ENCODE measurements around the gene EIF5AL1. TPM values are rescaled to one million over a fixed set of nuclear protein-coding genes. Genes with fewer than 3 reads are reported as not detected.
"Not testable (repeated sequence)": the region's sequence is repeated elsewhere in the genome, so short reads cannot be mapped to it uniquely, and the experiment has no call there.

The EIF5AL1 gene
- total and polyA plus RNA-seq, 11 donors = 0.06 to 0.97 (median 0.38) TPM; not detected in 1

DNA sequence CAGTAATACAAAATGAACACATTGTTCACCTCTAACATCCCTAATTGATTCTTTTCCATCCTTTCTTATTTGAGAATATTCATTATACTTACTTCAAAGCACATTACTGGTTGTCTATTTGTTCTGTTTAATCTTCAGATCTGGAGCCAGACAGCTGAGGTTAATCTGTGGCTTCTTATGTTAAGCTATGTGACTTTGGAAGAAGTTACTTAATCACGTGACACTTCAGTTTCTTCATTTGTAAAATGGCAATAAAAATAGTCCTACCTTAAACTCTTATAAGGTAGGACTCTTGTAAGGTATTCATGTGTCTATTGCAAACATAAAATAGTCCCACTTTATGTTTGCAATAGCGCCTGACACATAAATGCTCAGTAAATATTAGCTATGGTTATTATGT lies 34.8 kb downstream of the EIF5AL1 start:
- H3K4me3 ChIP-seq; intact Hi-C loops (cut with DNase I); H3K9me3 ChIP-seq; H3K27me3 ChIP-seq; H3K27ac ChIP-seq; H3K4me1 ChIP-seq; H3K36me3 ChIP-seq; ATAC-seq; DNase-seq: not testable (repeated sequence)
- WGBS, 4 donors = 40 to 93% (median 89%) methylated on average over 2 of the region's 2 CpGs

DNA sequence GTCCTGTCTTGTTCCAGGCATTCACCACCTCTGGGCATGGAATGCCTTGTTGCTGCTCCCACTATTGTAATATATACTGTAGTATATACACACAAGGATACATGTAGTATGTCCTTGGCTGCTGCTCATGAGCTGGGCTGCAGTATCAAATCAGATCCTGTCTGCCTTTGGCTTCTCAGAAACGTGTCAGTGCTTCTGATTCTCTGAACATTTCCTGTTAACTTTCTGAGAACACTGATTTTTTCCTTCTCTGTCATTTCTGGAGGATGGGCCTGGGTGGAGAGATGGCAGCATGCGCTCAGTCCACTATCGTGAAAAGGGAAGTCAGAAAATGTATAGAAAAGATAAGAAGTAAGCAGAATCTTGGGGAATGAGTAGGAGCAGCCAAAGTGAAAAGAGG lies 35.6 kb downstream of the EIF5AL1 start:
- H3K4me3 ChIP-seq = no peak overlapping the region
- ATAC-seq (no peak), DNase-seq (no peak)
- H3K4me1 ChIP-seq = no peaks in the 10 kb centered on the region
- WGBS, 4 donors = 40 to 61% (median 47%) methylated on average over 3 of the region's 3 CpGs
- TF ChIP-seq, protein P1, sequence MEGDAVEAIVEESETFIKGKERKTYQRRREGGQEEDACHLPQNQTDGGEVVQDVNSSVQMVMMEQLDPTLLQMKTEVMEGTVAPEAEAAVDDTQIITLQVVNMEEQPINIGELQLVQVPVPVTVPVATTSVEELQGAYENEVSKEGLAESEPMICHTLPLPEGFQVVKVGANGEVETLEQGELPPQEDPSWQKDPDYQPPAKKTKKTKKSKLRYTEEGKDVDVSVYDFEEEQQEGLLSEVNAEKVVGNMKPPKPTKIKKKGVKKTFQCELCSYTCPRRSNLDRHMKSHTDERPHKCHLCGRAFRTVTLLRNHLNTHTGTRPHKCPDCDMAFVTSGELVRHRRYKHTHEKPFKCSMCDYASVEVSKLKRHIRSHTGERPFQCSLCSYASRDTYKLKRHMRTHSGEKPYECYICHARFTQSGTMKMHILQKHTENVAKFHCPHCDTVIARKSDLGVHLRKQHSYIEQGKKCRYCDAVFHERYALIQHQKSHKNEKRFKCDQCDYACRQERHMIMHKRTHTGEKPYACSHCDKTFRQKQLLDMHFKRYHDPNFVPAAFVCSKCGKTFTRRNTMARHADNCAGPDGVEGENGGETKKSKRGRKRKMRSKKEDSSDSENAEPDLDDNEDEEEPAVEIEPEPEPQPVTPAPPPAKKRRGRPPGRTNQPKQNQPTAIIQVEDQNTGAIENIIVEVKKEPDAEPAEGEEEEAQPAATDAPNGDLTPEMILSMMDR (IDR thresholded peaks at IDR 0.05) = no peak
- TF ChIP-seq POLR2A (IDR thresholded peaks at IDR 0.05) = no peak
- no peaks in the 10 kb centered on the region for H3K36me3 ChIP-seq
- intact Hi-C loops (cut with DNase I) = no loop called here
- H3K27ac ChIP-seq = no peak overlapping the region
- no peaks in the 10 kb centered on the region for H3K27me3 ChIP-seq
- no peaks in the 10 kb centered on the region for H3K9me3 ChIP-seq

DNA sequence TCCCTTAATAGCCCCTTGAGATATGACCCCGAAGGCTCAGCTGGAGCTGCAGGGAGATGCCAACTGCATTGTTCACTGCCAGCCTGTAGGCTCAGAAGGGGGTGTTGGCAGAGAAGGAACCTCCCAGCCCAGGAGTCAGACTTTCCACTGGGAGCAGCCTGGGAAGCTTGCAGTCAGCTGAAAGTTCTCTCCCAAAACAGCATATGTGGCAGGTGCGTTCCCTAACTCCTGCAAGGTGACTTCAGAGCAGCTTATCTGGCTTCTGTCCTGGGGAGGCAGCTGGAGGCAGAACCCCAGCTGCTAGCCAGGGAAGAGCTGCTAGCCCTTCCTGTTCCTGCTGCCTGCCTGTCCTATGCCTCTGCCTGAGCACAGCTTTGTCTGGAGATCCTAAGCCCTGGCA lies 39.8 kb downstream of the EIF5AL1 start:
- 18 to 43% (median 33%) methylated on average over 1 to 2 of the region's 2 CpGs for WGBS, 4 donors
- Histone ChIP-seq H3K27me3 (no peaks in the 10 kb centered on the region), H3K9me3 (no peaks in the 10 kb centered on the region), H3K27ac (no peak overlapping the region), H3K36me3 (no peaks in the 10 kb centered on the region), H3K4me1 (no peaks in the 10 kb centered on the region), H3K4me3 (no peak overlapping the region)
- ATAC-seq = peak; percentile 47 to 92 (median 66)
- no peak for TF ChIP-seq POLR2A (IDR thresholded peaks at IDR 0.05)
- TF ChIP-seq, protein P1 (IDR thresholded peaks at IDR 0.05) = no peak
- DNase-seq = peak in 1 of 5 donors; percentile 52
- intact Hi-C loops (cut with DNase I) = loop anchor here in 1 of 10 donors (10.0 kb wide), 1 partner anchor 383 kb away; no protein-coding TSS in a partner anchor

DNA sequence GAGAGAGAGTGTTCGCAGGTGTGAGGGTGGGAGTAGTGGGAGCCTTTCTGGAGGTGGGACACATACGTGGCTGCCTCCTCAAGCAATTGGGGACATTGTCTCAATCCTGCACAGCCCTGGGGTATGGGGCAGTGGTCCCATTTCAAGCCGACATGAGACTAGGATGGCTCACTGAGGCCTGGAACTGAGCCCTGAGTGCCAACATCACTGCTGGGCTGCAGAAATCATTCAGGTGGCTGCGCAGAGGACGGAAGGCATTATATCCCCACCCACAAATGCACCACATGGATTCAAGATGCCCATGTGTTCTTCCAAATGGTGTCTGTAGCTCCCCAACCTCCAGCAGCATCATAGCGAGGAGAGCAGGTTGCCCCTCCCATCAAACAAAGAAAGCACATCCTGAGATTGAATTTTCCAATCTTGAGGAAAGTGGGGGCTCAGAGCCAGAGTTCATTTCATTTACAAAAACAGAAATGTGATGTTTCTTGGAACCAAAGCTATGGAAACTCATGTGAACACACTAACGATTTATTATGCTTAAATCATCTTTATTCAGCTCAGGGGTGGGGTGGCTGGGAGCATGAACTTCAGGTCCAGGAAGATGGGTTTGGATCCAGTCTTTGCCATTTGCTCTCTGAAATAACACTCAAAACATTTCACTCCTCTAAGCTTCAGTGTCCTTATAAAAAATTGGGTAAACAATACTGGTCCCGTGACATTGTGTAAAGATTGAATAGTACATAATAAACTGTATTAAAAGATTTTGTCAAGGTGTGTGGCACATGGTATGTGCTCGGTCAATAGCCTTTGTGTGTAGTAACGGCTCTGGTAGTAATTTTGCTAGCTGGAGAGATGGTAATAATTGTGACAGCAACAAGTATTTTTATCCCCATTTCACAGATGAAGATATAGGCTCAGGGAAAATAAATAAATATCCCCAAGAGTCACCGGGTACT lies 43.3 kb downstream of the EIF5AL1 start:
- Histone ChIP-seq H3K36me3 (no peaks in the 10 kb centered on the region), H3K27ac (no peak overlapping the region), H3K4me3 (no peak overlapping the region), H3K4me1 (no peaks in the 10 kb centered on the region), H3K9me3 (no peaks in the 10 kb centered on the region), H3K27me3 (no peaks in the 10 kb centered on the region)
- WGBS, 4 donors = 84 to 89% (median 86%) methylated on average over 11 of the region's 11 CpGs
- ATAC-seq = no peak
- TF ChIP-seq, protein P1 (IDR thresholded peaks at IDR 0.05) = no peak
- no peak for TF ChIP-seq POLR2A (IDR thresholded peaks at IDR 0.05)
- intact Hi-C loops (cut with DNase I) = loop anchor here in 1 of 10 donors (10.0 kb wide), 1 partner anchor 379 kb away; no protein-coding TSS in a partner anchor
- no peak for DNase-seq

DNA sequence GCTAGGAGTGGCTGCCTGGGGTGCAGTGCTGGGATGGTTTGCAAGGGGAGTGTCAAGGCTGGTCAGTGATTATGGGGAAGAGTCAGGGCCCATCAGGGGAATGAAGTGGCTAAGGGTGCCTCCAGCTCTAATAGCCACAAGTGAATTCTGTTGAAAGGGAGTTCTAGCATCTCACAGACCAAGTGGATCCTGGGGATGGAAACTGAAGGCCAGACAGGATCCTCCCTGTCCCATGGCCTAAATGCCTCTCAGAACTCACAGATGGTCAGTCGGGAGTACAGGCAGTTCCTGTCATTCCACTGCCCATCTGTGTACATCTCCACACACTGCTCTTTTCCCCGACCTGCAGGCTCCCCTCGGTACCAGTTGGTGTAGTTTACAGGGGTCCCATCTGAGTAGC lies 44.6 kb downstream of the EIF5AL1 start:
- DNase-seq = not testable (repeated sequence)

More for the DNA sequence above, 44.6 kb downstream of the EIF5AL1 start:
- H3K27me3 ChIP-seq, H3K9me3 ChIP-seq, H3K36me3 ChIP-seq, H3K4me3 ChIP-seq, H3K4me1 ChIP-seq, ATAC-seq, H3K27ac ChIP-seq: not testable (repeated sequence)
- intact Hi-C loops (cut with DNase I) = loop anchor here in 1 of 10 donors (10.0 kb wide), 1 partner anchor 378 kb away; no protein-coding TSS in a partner anchor
- WGBS, 4 donors = 60 to 90% (median 76%) methylated on average over 1 to 3 of the region's 3 CpGs; no CpG with 5 or more reads in 1 of the 4 donors
